ENCODE measurements around the gene SEMA4D.

SEMA4D gene

DNA sequence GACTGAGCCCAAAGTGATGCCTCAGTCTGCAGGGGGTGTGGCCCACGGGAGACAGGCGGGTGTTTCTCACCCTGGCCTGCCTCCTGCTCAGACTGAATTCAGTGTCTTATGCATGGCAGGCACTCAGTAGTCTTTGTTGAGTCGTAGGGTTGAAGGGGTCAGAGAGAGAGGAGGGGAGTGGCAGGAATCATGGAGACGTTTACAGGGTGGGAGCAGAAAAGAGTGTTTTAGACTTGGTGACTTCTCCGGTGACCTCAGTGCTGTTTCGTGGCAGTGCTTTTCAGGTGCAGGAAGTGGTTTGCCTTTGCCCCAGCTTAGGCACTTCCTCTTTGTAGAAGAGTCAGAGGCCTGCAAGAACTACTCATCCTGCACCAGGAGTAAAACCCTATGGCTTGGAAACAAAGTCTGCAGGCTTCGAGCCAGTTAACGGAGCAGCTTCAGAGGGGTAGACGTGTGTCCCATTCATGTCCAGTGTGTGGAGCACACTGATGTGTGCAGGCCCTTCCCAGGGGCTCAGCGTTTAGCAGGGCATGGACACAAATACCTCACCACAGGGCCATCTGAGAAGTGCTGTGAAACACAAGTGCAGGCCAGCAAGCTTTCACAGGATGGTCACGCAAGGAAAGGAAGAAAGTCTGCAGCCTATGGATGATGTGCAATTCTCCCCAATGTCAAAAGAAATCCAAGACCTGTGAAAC is 24.5 kb upstream of the SEMA4D start:
- TF ChIP-seq, protein P1, sequence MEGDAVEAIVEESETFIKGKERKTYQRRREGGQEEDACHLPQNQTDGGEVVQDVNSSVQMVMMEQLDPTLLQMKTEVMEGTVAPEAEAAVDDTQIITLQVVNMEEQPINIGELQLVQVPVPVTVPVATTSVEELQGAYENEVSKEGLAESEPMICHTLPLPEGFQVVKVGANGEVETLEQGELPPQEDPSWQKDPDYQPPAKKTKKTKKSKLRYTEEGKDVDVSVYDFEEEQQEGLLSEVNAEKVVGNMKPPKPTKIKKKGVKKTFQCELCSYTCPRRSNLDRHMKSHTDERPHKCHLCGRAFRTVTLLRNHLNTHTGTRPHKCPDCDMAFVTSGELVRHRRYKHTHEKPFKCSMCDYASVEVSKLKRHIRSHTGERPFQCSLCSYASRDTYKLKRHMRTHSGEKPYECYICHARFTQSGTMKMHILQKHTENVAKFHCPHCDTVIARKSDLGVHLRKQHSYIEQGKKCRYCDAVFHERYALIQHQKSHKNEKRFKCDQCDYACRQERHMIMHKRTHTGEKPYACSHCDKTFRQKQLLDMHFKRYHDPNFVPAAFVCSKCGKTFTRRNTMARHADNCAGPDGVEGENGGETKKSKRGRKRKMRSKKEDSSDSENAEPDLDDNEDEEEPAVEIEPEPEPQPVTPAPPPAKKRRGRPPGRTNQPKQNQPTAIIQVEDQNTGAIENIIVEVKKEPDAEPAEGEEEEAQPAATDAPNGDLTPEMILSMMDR (IDR thresholded peaks at IDR 0.05): no peak

DNA sequence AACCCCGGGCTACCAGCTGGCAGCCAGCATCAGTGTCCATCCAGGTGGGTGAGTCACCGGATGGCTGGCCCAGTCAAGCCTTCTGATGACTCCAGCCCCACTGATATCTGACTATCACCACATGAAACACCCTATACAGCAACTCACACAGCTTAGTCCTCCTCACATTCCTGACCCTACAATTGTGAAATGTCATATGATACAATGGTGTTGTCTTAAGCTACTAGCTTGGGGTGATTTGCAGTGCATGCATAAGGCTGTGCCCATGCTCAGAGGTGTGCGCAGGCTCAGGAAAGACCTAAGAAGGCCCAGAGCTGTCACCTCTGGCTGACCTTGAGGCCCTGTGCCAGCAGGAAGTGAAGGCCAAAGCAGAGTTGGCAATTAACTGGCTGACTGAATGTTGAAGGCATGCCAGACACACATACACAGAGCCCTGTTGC is 21.5 kb upstream of the SEMA4D start:
- TF ChIP-seq, protein P1 (IDR thresholded peaks at IDR 0.05): no peak

DNA sequence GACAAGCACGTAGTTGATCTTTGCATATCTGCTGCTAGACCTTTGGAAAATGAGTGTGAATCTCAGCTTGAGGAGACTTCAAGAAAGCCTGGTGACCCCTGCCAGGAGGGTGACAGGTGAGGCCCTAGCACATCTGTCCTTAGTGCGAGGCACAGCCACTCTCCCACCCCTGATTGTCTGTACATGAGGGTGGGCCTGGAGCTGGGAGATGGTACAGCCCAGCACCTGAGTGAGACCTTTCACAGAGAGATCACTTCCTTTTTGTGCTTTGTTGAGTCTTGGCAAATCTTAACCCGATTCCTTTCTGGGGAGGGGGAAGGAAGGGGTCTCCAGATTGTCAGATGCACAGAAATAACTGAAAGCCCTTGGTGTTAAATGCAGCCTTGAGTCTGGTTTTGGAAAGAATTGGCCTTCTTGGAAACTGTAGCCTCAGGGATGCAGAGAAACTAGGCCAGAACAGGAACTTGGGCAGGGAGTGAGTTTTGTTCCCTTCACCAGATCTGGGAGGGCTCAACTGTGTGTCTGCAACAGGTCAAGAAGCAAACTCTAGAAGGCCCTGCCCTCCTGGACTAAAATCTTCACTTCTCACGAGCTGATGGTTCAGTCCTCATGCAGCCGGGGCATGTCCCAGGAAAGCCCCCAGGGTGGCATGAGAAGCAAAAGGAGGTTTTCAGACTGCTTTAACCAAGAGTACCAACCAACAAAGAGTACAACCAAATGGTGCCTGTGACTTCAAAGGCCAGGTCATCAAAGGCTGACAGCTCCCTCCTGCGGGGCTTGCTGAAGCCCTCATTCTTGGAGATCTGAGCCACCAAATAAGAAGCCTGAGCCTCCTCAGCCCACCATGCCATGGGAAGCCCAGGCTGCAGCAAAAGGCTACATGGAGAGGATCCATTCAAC is 20.8 kb upstream of the SEMA4D start:
- TF ChIP-seq, protein P1 (IDR thresholded peaks at IDR 0.05): no peak

DNA sequence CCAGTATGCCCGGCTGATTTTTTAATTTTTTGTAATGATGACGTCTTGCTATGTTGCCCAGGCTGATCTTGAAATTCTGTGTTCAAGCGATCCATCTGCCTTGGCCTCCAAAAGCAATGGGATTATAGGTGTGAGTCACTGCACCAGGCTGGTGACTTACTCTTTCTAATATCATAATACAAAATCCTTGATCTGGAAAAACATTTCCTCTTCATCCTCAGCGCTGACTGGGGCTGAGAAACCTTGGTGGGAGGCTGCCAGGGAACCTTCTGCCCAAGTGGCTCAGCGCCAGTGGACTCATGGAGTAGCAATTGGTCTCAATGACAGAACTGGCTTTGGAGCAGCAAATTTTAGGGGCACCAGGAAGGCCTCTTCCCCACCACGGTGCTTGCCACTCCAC is 17.5 kb upstream of the SEMA4D start:
- TF ChIP-seq, protein P1 (IDR thresholded peaks at IDR 0.05): no peak

DNA sequence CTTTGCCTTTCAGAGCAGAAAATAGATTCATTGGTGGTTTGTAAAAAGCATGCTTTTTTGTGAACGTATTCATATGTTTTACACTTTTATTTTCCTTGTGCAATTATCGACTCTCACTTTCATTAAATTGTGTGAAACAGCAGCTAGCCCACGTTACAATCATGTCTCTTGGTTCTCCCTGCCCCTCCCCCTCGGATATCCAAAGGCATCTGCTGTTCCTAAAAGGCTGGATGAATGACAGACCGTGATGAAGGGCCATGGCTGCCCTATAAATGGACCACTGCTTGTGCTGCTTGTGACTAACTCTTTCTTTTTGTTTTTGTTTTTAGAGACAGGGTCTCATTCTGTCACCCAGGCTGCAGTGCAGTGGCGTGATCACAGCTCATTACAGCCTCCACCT is 17.0 kb upstream of the SEMA4D start:
- TF ChIP-seq, protein P1 (IDR thresholded peaks at IDR 0.05): no peak

DNA sequence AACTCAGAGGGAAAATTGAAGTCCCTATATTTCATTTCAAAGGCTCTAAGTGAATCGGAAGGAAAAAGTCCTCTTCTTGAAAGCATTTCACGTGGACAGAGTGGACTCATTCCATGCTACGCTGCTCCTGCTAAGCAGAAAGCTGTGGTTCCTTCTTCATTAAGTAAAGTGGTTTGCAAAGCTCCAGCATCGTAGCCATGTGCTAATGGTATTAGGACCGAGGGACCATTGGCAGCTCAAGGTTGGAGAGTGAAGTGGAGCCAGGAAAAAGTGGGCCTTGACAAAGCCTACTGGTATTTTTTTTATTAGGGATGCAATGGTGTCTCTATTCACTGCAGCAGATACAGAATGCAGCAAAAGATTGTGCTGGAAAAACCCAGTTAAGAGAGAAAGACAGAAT is 16.4 kb upstream of the SEMA4D start:
- TF ChIP-seq, protein P1 (IDR thresholded peaks at IDR 0.05): no peak

GRCh38 chr9:89513837-89514236 is 15.9 kb upstream of the SEMA4D start:
- TF ChIP-seq, protein P1 (IDR thresholded peaks at IDR 0.05): no peak
